Liver (tissue), 9 donors: ENCODE measurements around the gene TNPO3. TPM values are rescaled to one million over a fixed set of nuclear protein-coding genes. Genes with fewer than 3 reads are reported as not detected.

Source experiments
- DNase-seq: peaks from one replicate; pipeline ENCODE4 v3.0.0-alpha.2; 2017; ENCODE audit warnings: low spot score
- H3K27ac ChIP-seq, 2 donors: one replicate each; pipeline ENCODE4 v1.7.0; 2013; ENCODE audit warnings: inconsistent platforms in 2 of 2, low read length in 2 of 2, control low read depth in 1 of 2, low read depth in 1 of 2, mild to moderate bottlenecking in 1 of 2
- H3K27me3 ChIP-seq, 4 donors: one replicate each; pipeline versions ENCODE4 v1.6.1 to v1.7.0; 2013; ENCODE audit warnings: low read length in 3 of 4, inconsistent platforms in 1 of 4, mild to moderate bottlenecking in 1 of 4, moderate library complexity in 1 of 4; ENCODE audit not compliant: control insufficient read depth in 4 of 4, insufficient read depth in 4 of 4
- H3K36me3 ChIP-seq, 4 donors: one replicate each; pipeline versions ENCODE4 v1.6.1 to v1.7.0; 2013; ENCODE audit warnings: low read length in 3 of 4, mild to moderate bottlenecking in 3 of 4, low read depth in 1 of 4, moderate library complexity in 1 of 4; ENCODE audit not compliant: control insufficient read depth in 4 of 4, insufficient read depth in 3 of 4
- H3K4me1 ChIP-seq, 4 donors: one replicate each; pipeline versions ENCODE4 v1.6.1 to v1.7.0; 2013; ENCODE audit warnings: low read length in 3 of 4, mild to moderate bottlenecking in 3 of 4, moderate library complexity in 1 of 4; ENCODE audit not compliant: control insufficient read depth in 4 of 4, insufficient read depth in 4 of 4
- H3K4me3 ChIP-seq, 3 donors: one replicate each; pipeline versions ENCODE4 v1.6.1 to v1.7.0; 2013; ENCODE audit warnings: low read length in 3 of 3, control low read depth in 1 of 3, low read depth in 1 of 3, mild to moderate bottlenecking in 1 of 3
- H3K9ac ChIP-seq, 2 donors: one replicate each; pipeline ENCODE4 v1.7.0; 2013; ENCODE audit warnings: low read length in 2 of 2, mild to moderate bottlenecking in 2 of 2, moderate library complexity in 2 of 2, control low read depth in 1 of 2, low read depth in 1 of 2
- H3K9me3 ChIP-seq, 4 donors: one replicate each; pipeline versions ENCODE4 v1.6.1 to v1.7.0; 2013; ENCODE audit warnings: low read length in 3 of 4; ENCODE audit not compliant: control insufficient read depth in 4 of 4
- ATF3 ChIP-seq: IDR thresholded peaks from 2 replicates; pipeline ENCODE4 v1.6.1; 2016; ENCODE audit warnings: antibody characterized with exemption
- EGR1 ChIP-seq, 2 donors: IDR thresholded peaks; 2 replicates each; pipeline ENCODE4 v1.6.1; 2016 to 2018; ENCODE audit warnings: antibody characterized with exemption in 2 of 2, low read depth in 2 of 2
- FOXA2 ChIP-seq: IDR thresholded peaks from 2 replicates; pipeline ENCODE4 v1.6.1; 2016; ENCODE audit warnings: antibody characterized with exemption
- HNF4A ChIP-seq, 2 donors: conservative IDR thresholded peaks; 2 replicates each; pipeline ENCODE4 v1.6.1; 2016; ENCODE audit warnings: antibody characterized with exemption in 2 of 2, mild to moderate bottlenecking in 2 of 2
- HNF4G ChIP-seq: IDR thresholded peaks from 2 replicates; pipeline ENCODE4 v1.6.1; 2016; ENCODE audit warnings: antibody characterized with exemption
- MAX ChIP-seq: IDR thresholded peaks from 2 replicates; pipeline ENCODE4 v1.6.1; 2016; ENCODE audit warnings: antibody characterized with exemption
- NR2F2 ChIP-seq: IDR thresholded peaks from 2 replicates; pipeline ENCODE4 v1.6.1; 2016; ENCODE audit warnings: antibody characterized with exemption
- REST ChIP-seq: IDR thresholded peaks from 2 replicates; pipeline ENCODE4 v1.6.1; 2016; ENCODE audit warnings: antibody characterized with exemption, mild to moderate bottlenecking
- RXRA ChIP-seq, 2 donors: IDR thresholded peaks; 2 replicates each; pipeline ENCODE4 v1.6.1; 2017 to 2018; ENCODE audit warnings: antibody characterized with exemption in 2 of 2, mild to moderate bottlenecking in 1 of 2
- SP1 ChIP-seq: IDR thresholded peaks from 2 replicates; pipeline ENCODE4 v1.6.1; 2018; ENCODE audit warnings: antibody characterized with exemption, mild to moderate bottlenecking
- TAF1 ChIP-seq: conservative IDR thresholded peaks from 2 replicates; pipeline ENCODE4 v1.6.1; 2016; ENCODE audit warnings: antibody characterized with exemption, mild to moderate bottlenecking
- YY1 ChIP-seq: IDR thresholded peaks from 2 replicates; pipeline ENCODE4 v1.6.1; 2016; ENCODE audit warnings: antibody characterized with exemption, mild to moderate bottlenecking
- ZBTB33 ChIP-seq: IDR thresholded peaks from 2 replicates; pipeline ENCODE4 v1.6.1; 2016; ENCODE audit warnings: antibody characterized with exemption
- WGBS: extraction: QIAGEN DNeasy Blood & Tissue Kit; methylation state at CpG from one replicate; pipeline ENCODE4 v1.1.7; 2013; 5-methylcytosine and 5-hydroxymethylcytosine counted together
- polyA plus RNA-seq, 2 donors: library from polyadenylated mRNA; stranded (reverse) in 1 of 2; unstranded in 1 of 2; fragments of 200-250 nt in 1 of 2; fragments of >200 nt in 1 of 2; fragmentation: Nextera tagmentation in 1 of 2; extraction: Ambion mirVana in 1 of 2; gene quantifications; one replicate each; pipeline versions ENCODE4 v1.2.1 to v1.2.3, GENCODE V29; 2013 to 2015
- total RNA-seq, 2 donors: library from RNA; depleted of rRNA; stranded (reverse); fragments of >200 nt; gene quantifications; one replicate each; pipeline ENCODE4 v1.2.3, GENCODE V29; 2014
- TF ChIP-seq, protein P1 (sequence below): fragments of 150-350 bp; IDR thresholded peaks from 2 replicates; pipeline ENCODE4 v1.5.1; 2017; ENCODE audit warnings: improper control_type of control experiment, low read depth, low read length; ENCODE audit not compliant: missing input control
- donor health status: healthy.
- donor health status: healthy.
- donor health status: healthy.
- donor health status: healthy.
- donor health status: healthy.

TNPO3 gene
- total and polyA plus RNA-seq, 4 donors, result 9.2 to 38.9 (median 20.0) TPM

- TF ChIP-seq HNF4A (conservative IDR thresholded peaks at IDR 0.05) (peak in 1 of 2 donors; percentile 56), RXRA (IDR thresholded peaks at IDR 0.05) (peak; percentile 42 to 43)
These were observed 41.7 kb downstream of the TNPO3 start (continued) for GRCh38 chr7:129013048-129013724.

DNA sequence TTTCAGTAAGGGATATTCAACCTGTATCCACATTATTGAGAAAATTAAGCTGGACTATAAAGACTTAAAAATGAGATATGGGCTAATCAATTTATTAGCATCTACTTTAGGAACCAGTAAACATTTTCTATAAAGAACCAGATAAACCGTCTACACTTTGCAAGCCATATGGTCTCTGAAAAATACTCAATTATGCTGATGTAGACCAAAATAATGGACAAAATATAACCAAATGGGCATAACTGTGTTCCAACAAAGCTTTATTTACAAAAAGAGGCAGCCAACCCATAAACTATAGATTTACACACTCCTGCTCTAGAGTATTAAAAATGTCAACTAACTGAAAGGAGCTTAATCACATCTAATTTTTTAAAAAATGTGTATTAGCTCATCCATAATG is 42.3 kb downstream of the TNPO3 start:
- no peaks in the 10 kb centered on the region for H3K27me3 ChIP-seq
- H3K9ac ChIP-seq, result no peak overlapping the region
- peaks cover 0 to 7% (median 2%) of the 10 kb centered on the region in 4 donors for H3K36me3 ChIP-seq
- 94% methylated on average over 1 of the region's 1 CpG for WGBS
- H3K9me3 ChIP-seq, result no peaks in the 10 kb centered on the region
- H3K4me3 ChIP-seq, result no peak overlapping the region
- peaks cover 0 to 34% (median 28%) of the 10 kb centered on the region in 4 donors for H3K4me1 ChIP-seq
- no peak overlapping the region for H3K27ac ChIP-seq
- TF ChIP-seq NR2F2, result no peak
- no peak for TF ChIP-seq EGR1 (IDR thresholded peaks at IDR 0.05; ENCODE audit: low read depth in 2 of 2)
- TF ChIP-seq REST, result no peak
- no peak for TF ChIP-seq HNF4A (conservative IDR thresholded peaks at IDR 0.05)
- no peak for TF ChIP-seq TAF1
- no peak for TF ChIP-seq YY1
- TF ChIP-seq SP1, result no peak
- no peak for DNase-seq

GRCh38 chr7:129010075-129010474 is 44.8 kb downstream of the TNPO3 start:
- Histone ChIP-seq H3K36me3 (peaks cover 0 to 7% (median 4%) of the 10 kb centered on the region in 4 donors), H3K9me3 (no peaks in the 10 kb centered on the region), H3K4me1 (peaks cover 0 to 25% (median 21%) of the 10 kb centered on the region in 4 donors), H3K27me3 (no peaks in the 10 kb centered on the region), H3K9ac (no peak overlapping the region), H3K4me3 (no peak overlapping the region), H3K27ac (no peak overlapping the region)
- no peak for DNase-seq
- WGBS, result 69% methylated on average over 3 of the region's 3 CpGs
- no peak for TF ChIP-seq FOXA2
- TF ChIP-seq, protein P1, sequence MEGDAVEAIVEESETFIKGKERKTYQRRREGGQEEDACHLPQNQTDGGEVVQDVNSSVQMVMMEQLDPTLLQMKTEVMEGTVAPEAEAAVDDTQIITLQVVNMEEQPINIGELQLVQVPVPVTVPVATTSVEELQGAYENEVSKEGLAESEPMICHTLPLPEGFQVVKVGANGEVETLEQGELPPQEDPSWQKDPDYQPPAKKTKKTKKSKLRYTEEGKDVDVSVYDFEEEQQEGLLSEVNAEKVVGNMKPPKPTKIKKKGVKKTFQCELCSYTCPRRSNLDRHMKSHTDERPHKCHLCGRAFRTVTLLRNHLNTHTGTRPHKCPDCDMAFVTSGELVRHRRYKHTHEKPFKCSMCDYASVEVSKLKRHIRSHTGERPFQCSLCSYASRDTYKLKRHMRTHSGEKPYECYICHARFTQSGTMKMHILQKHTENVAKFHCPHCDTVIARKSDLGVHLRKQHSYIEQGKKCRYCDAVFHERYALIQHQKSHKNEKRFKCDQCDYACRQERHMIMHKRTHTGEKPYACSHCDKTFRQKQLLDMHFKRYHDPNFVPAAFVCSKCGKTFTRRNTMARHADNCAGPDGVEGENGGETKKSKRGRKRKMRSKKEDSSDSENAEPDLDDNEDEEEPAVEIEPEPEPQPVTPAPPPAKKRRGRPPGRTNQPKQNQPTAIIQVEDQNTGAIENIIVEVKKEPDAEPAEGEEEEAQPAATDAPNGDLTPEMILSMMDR, result no peak
- no peak for TF ChIP-seq YY1
- TF ChIP-seq HNF4A (conservative IDR thresholded peaks at IDR 0.05), result no peak
- no peak for TF ChIP-seq RXRA (IDR thresholded peaks at IDR 0.05)
- TF ChIP-seq ZBTB33, result no peak
- no peak for TF ChIP-seq HNF4G
- no peak for TF ChIP-seq EGR1 (IDR thresholded peaks at IDR 0.05; ENCODE audit: low read depth in 2 of 2)
- TF ChIP-seq ATF3, result no peak
- no peak for TF ChIP-seq REST
- TF ChIP-seq NR2F2, result no peak
- TF ChIP-seq MAX, result no peak
